ENCODE data around the gene KRTAP3-3.

- TF ChIP-seq EZH2 (IDR thresholded peaks at IDR 0.05; ENCODE audit: low read length, missing control alignments) (no peak), CTCF (conservative IDR thresholded peaks at IDR 0.05 in 1 of 2, IDR thresholded peaks at IDR 0.05 in 1 of 2; ENCODE audit: low read depth in 1 of 2, low read length in 2 of 2) (no peak)
Measured at GRCh38 chr17:41008811-41009210, 14.8 kb upstream of the KRTAP3-3 start, which contains the start of gene KRTAP3-1.

All from fibroblast of lung (primary cell).